ENCODE results near the gene ZNF101. TPM values are rescaled to one million over a fixed set of nuclear protein-coding genes. Genes with fewer than 3 reads are reported as not detected.
A peak's percentile ranks its signal among the peaks of the same experiment; 100 is the strongest.
"Not testable (repeated sequence)": the region's sequence is repeated elsewhere in the genome, so short reads cannot be mapped to it uniquely, and the experiment has no call there.

The ZNF101 gene
- total RNA-seq, 1 donor from 2014 or later = 16.2 TPM

GRCh38 chr19:19663256-19664120 is 5.2 kb upstream of the ZNF101 start, which contains the start of gene ATP13A1:
Gene ATP13A1, minus strand, starts transcription at chr19:19663676. Its CDS starts 10 bp downstream, at chr19:19663666.
- TF ChIP-seq CTCF (conservative IDR thresholded peaks at IDR 0.05) = peak; percentile 40
- peaks cover 29% of the 10 kb centered on the region for H3K4me1 Mint-ChIP-seq
- H3K9me3 Mint-ChIP-seq = peaks cover 2% of the 10 kb centered on the region
- peaks cover 4% of the 10 kb centered on the region for H3K27me3 Mint-ChIP-seq (ENCODE audit: low read depth)
- DNase-seq (ENCODE audit: low read depth, low spot score) = peak; percentile 87
- H3K4me3 Mint-ChIP-seq = peak within 1 kb of the TSS; percentile 98
- H3K27ac Mint-ChIP-seq (ENCODE audit: unreplicated experiment) = peak within 1 kb of the TSS; percentile 98
- peaks cover 4% of the 10 kb centered on the region for H3K36me3 Mint-ChIP-seq (ENCODE audit: low read depth)

DNA sequence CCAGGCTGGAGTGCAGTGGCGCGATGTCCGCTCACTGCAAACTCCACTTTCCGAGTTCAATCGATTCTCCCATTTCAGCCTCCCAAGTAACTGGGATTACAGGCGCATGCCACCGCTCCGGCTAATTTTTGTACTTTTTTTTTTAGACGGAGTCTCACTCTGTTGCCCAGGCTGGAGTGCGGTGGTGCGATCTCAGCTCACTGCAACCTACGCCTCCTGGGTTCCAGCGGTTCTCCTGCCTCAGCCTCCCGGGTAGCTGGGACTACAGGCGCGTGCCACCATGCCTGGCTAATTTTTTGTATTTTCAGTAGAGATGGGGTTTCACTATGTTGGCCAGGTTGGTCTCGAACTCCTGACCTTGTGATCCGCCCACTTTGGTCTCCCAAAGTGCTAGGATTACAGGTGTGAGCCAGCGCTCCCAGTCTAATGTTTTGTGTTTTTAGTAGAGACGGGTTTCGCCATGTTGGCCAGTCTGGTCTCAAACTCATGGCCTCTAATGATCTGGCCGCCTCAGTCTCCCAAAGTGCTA is 3.2 kb upstream of the ZNF101 start:
- peaks cover 11% of the 10 kb centered on the region for H3K27me3 Mint-ChIP-seq (ENCODE audit: low read depth)

DNA sequence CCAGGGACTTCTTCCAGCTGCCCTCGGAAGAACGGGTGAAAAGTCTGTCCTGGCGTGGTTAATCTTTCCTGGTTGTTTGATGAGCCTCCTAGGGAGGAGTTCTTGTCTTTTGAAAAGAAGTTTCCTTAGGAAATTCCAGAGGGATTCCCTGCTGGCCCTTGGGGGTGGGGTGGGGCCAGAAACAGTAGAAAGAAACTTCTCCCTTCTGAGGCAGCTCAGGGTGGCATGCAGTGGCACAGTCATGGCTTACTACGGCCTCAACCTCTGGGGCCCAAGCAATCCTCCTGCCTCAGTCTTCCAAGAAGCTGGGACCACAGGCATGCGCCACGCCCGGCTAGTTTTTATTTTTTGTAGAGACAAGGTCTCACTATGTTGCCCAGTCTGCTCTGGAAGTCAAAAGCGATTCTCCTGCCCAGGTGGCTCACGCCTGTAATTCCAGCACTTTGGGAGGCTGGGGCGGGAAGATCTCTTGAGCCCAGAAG is 1.5 kb downstream of the ZNF101 start:
- no peak for DNase-seq (ENCODE audit: low read depth, low spot score)
- no peak for TF ChIP-seq CTCF (conservative IDR thresholded peaks at IDR 0.05)
- Mint-ChIP-seq H3K27ac (ENCODE audit: unreplicated experiment) (no peak overlapping the region), H3K4me1 (peaks cover 13% of the 10 kb centered on the region), H3K27me3 (ENCODE audit: low read depth) (peaks cover 13% of the 10 kb centered on the region), H3K4me3 (peak overlapping the region; percentile 90), H3K9me3 (peaks cover 5% of the 10 kb centered on the region), H3K36me3 (ENCODE audit: low read depth) (peaks cover 18% of the 10 kb centered on the region)

More for the DNA sequence above, 3.2 kb upstream of the ZNF101 start:
- Mint-ChIP-seq H3K4me3 (peak overlapping the region; percentile 41), H3K4me1 (peaks cover 37% of the 10 kb centered on the region)
- H3K27ac Mint-ChIP-seq (ENCODE audit: unreplicated experiment); DNase-seq (ENCODE audit: low read depth, low spot score); H3K9me3 Mint-ChIP-seq; H3K36me3 Mint-ChIP-seq (ENCODE audit: low read depth): not testable (repeated sequence)

- H3K27ac Mint-ChIP-seq (ENCODE audit: unreplicated experiment) = no peak overlapping the region
- H3K4me1 Mint-ChIP-seq = peaks cover 13% of the 10 kb centered on the region
- H3K36me3 Mint-ChIP-seq (ENCODE audit: low read depth) = peaks cover 39% of the 10 kb centered on the region
- no peak for DNase-seq (ENCODE audit: low read depth, low spot score)
- H3K9me3 Mint-ChIP-seq = peaks cover 13% of the 10 kb centered on the region
- H3K27me3 Mint-ChIP-seq (ENCODE audit: low read depth) = peaks cover 13% of the 10 kb centered on the region
- TF ChIP-seq CTCF (conservative IDR thresholded peaks at IDR 0.05) = no peak
- no peak overlapping the region for H3K4me3 Mint-ChIP-seq
These were observed 4.2 kb downstream of the ZNF101 start for GRCh38 chr19:19672816-19673215.

- no peak overlapping the region for H3K27ac Mint-ChIP-seq (ENCODE audit: unreplicated experiment)
- H3K36me3 Mint-ChIP-seq (ENCODE audit: low read depth) = peaks cover 50% of the 10 kb centered on the region
- H3K9me3 Mint-ChIP-seq = peaks cover 15% of the 10 kb centered on the region
- H3K4me3 Mint-ChIP-seq = no peak overlapping the region
- peaks cover 9% of the 10 kb centered on the region for H3K27me3 Mint-ChIP-seq (ENCODE audit: low read depth)
- peaks cover 7% of the 10 kb centered on the region for H3K4me1 Mint-ChIP-seq
- no peak for DNase-seq (ENCODE audit: low read depth, low spot score)
- TF ChIP-seq CTCF (conservative IDR thresholded peaks at IDR 0.05) = no peak
These were observed 5.7 kb downstream of the ZNF101 start for GRCh38 chr19:19674315-19674714.

GRCh38 chr19:19677579-19677978 is 8.9 kb downstream of the ZNF101 start:
- Mint-ChIP-seq H3K4me3 (no peak overlapping the region), H3K27ac (ENCODE audit: unreplicated experiment) (no peak overlapping the region), H3K4me1 (no peaks in the 10 kb centered on the region), H3K36me3 (ENCODE audit: low read depth) (peaks cover 66% of the 10 kb centered on the region), H3K27me3 (ENCODE audit: low read depth) (no peaks in the 10 kb centered on the region), H3K9me3 (peaks cover 19% of the 10 kb centered on the region)
- TF ChIP-seq CTCF (conservative IDR thresholded peaks at IDR 0.05) = no peak
- DNase-seq (ENCODE audit: low read depth, low spot score) = no peak

Measured in neural crest cell (in vitro differentiated cells).